HepG2 (cell line): ENCODE measurements around the gene UNKL. TPM values are rescaled to one million over a fixed set of nuclear protein-coding genes. Genes with fewer than 3 reads are reported as not detected.

Experiments
- KLF11 ChIP-seq: IDR thresholded peaks from 2 replicates; pipeline ENCODE4 v1.6.1; 2016; ENCODE audit warnings: missing compliant biosample characterization
- KMT2A ChIP-seq: sonication (generic); formaldehyde crosslinking; IDR thresholded peaks from 2 replicates; pipeline ENCODE4 v1.4.0; 2020; ENCODE audit warnings: missing genetic modification reagents
- NFE2L2 ChIP-seq: fragments of 150-350 bp; IDR thresholded peaks from 2 replicates; pipeline ENCODE4 v1.6.1; 2014; ENCODE audit warnings: low read length
- SETDB1 ChIP-seq: sonication (generic); formaldehyde crosslinking; IDR thresholded peaks from 2 replicates; pipeline ENCODE4 v1.5.1; 2020; ENCODE audit warnings: missing genetic modification reagents, mild to moderate bottlenecking, borderline replicate concordance
- ZFP36 ChIP-seq: fragments of 150-350 bp; IDR thresholded peaks from 2 replicates; pipeline ENCODE4 v1.6.1; 2018; ENCODE audit warnings: borderline replicate concordance, low read length, low read depth; ENCODE audit not compliant: partially characterized antibody
- ZNF335 ChIP-seq: sonication (generic); formaldehyde crosslinking; IDR thresholded peaks from 2 replicates; pipeline ENCODE4 v1.4.0; 2020; ENCODE audit warnings: missing genetic modification reagents
- ZNF563 ChIP-seq: sonication (generic); formaldehyde crosslinking; IDR thresholded peaks from 2 replicates; pipeline ENCODE4 v1.8.0; 2022; ENCODE audit warnings: mild to moderate bottlenecking, moderate library complexity, missing genetic modification reagents
- ZNF614 ChIP-seq: IDR thresholded peaks from 2 replicates; pipeline ENCODE4 v1.6.1; 2018; ENCODE audit warnings: missing biosample characterization, missing genetic modification reagents, inconsistent platforms, borderline replicate concordance
- ZNF841 ChIP-seq: sonication (generic); formaldehyde crosslinking; IDR thresholded peaks from 2 replicates; pipeline ENCODE4 v1.8.1; 2023; ENCODE audit warnings: missing genetic modification reagents, borderline replicate concordance
- ZNF883 ChIP-seq: sonication (generic); formaldehyde crosslinking; IDR thresholded peaks from 2 replicates; pipeline ENCODE4 v1.5.1; 2020; ENCODE audit warnings: mild to moderate bottlenecking, missing genetic modification reagents; ENCODE audit errors: not compliant biosample characterization
- polyA plus RNA-seq, 8 experiments: library from polyadenylated mRNA; depleted of rRNA in 3 of 8; stranded (reverse) in 7 of 8; unstranded in 1 of 8; fragments of >200 nt; fragmentation: Illumina TruSeq in 4 of 8; extraction: Trizol in 4 of 8; gene quantifications; 2 replicates each; pipeline versions ENCODE4 v1.2.1 to v1.2.3, GENCODE V29; 2011 to 2016; ENCODE audit warnings: low read depth in 4 of 8, missing spikeins in 1 of 8, mixed read lengths in 1 of 8; ENCODE audit not compliant: insufficient read depth in 1 of 8
- total RNA-seq, 5 experiments: library from RNA; depleted of rRNA; stranded (reverse); fragments of >200 nt; fragmentation: Illumina TruSeq; extraction: Trizol; gene quantifications; 2 replicates each; pipeline ENCODE4 v1.2.3, GENCODE V29; 2016; ENCODE audit warnings: low read depth in 1 of 5
- TF ChIP-seq, protein P1 (sequence below): sonication (generic); formaldehyde crosslinking; IDR thresholded peaks from 2 replicates; pipeline ENCODE4 v1.4.0; 2020; ENCODE audit warnings: missing genetic modification reagents
- TF ChIP-seq, protein P2 (sequence below): sonication (generic); formaldehyde crosslinking; IDR thresholded peaks from 2 replicates; pipeline ENCODE4 v1.5.0; 2020; ENCODE audit warnings: mild to moderate bottlenecking, missing genetic modification reagents
- TF ChIP-seq, protein P3 (sequence below): sonication (generic); formaldehyde crosslinking; IDR thresholded peaks from 2 replicates; pipeline ENCODE4 v1.5.0; 2020; ENCODE audit warnings: mild to moderate bottlenecking, missing genetic modification reagents, moderate library complexity
- TF ChIP-seq, protein P4 (sequence below): sonication (generic); formaldehyde crosslinking; IDR thresholded peaks from 2 replicates; pipeline ENCODE4 v1.8.1; 2023; ENCODE audit warnings: mild to moderate bottlenecking, missing genetic modification reagents
- TF ChIP-seq, protein P5 (sequence below): fragments of 450-650 bp; IDR thresholded peaks from 2 replicates; pipeline ENCODE4 v1.6.1; 2017; ENCODE audit warnings: mild to moderate bottlenecking

UNKL gene
- total and polyA plus RNA-seq, 2 of the 13 experiments (the other 11 are each of a cell fraction or from before 2014, with no cell fraction given), result 10.4 to 17.6 TPM

DNA sequence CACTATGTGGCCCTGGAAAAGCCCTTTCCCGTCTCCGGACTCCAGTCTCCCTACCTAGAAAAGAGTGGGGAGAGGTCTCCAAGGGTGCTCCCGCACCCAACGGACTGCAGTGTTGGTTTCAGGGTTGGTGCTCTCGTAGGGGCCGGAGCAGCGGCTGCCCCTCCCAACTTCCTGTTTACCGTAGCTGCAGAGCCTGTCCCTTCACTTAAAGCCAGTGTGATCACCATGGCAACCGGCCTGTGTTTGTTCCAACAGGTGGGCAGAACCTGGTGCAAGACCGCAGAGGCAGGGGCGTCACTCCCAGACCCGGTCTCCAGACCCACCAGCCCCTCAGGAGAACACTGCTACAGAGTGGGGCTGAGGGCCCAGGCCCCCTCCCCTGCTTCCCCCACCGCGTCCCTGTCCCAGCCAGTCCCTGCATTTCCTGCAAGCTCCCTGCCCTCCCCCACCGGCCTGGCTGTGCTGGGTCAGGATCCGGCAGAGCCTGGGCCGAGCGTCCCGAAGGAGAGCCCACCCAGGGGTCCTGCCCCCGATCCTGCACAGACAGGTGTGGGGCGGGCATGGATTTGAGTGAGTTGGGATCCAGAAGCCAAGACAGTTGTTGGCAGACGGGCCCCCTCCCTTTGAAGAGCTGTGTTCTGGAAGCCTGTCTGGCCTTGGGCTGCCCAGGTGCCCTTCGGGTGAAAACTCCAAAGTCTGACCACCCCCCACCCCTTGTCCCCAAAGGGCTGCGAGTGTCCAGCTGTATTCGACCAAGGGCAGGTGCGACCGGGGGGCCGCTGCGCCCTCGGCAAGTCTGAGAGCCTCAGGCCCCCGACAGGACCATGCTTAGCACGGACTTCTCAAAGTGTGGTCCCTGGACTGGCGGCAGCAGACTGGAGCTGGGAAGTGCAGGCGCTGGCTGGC lies 82.5 kb downstream of the UNKL start (continued):
- TF ChIP-seq, protein P1, sequence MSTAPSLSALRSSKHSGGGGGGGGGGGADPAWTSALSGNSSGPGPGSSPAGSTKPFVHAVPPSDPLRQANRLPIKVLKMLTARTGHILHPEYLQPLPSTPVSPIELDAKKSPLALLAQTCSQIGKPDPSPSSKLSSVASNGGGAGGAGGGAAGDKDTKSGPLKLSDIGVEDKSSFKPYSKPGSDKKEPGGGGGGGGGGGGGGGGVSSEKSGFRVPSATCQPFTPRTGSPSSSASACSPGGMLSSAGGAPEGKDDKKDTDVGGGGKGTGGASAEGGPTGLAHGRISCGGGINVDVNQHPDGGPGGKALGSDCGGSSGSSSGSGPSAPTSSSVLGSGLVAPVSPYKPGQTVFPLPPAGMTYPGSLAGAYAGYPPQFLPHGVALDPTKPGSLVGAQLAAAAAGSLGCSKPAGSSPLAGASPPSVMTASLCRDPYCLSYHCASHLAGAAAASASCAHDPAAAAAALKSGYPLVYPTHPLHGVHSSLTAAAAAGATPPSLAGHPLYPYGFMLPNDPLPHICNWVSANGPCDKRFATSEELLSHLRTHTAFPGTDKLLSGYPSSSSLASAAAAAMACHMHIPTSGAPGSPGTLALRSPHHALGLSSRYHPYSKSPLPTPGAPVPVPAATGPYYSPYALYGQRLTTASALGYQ (CRISPR knock-in tag), result no peak; the same call in 1 of the 2 replicates
- no peak for TF ChIP-seq SETDB1
- TF ChIP-seq NFE2L2, result no peak
- TF ChIP-seq, protein P2, sequence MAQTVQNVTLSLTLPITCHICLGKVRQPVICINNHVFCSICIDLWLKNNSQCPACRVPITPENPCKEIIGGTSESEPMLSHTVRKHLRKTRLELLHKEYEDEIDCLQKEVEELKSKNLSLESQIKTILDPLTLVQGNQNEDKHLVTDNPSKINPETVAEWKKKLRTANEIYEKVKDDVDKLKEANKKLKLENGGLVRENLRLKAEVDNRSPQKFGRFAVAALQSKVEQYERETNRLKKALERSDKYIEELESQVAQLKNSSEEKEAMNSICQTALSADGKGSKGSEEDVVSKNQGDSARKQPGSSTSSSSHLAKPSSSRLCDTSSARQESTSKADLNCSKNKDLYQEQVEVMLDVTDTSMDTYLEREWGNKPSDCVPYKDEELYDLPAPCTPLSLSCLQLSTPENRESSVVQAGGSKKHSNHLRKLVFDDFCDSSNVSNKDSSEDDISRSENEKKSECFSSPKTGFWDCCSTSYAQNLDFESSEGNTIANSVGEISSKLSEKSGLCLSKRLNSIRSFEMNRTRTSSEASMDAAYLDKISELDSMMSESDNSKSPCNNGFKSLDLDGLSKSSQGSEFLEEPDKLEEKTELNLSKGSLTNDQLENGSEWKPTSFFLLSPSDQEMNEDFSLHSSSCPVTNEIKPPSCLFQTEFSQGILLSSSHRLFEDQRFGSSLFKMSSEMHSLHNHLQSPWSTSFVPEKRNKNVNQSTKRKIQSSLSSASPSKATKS (CRISPR knock-in tag), result no peak
- 0 out of 2 replicates have a peak, but pooled peaks have one; percentile 6 for TF ChIP-seq ZNF563 (CRISPR knock-in tag)
- TF ChIP-seq ZFP36, result no peak
- TF ChIP-seq, protein P3, sequence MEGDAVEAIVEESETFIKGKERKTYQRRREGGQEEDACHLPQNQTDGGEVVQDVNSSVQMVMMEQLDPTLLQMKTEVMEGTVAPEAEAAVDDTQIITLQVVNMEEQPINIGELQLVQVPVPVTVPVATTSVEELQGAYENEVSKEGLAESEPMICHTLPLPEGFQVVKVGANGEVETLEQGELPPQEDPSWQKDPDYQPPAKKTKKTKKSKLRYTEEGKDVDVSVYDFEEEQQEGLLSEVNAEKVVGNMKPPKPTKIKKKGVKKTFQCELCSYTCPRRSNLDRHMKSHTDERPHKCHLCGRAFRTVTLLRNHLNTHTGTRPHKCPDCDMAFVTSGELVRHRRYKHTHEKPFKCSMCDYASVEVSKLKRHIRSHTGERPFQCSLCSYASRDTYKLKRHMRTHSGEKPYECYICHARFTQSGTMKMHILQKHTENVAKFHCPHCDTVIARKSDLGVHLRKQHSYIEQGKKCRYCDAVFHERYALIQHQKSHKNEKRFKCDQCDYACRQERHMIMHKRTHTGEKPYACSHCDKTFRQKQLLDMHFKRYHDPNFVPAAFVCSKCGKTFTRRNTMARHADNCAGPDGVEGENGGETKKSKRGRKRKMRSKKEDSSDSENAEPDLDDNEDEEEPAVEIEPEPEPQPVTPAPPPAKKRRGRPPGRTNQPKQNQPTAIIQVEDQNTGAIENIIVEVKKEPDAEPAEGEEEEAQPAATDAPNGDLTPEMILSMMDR (CRISPR knock-in tag), result no peak
- TF ChIP-seq KMT2A (CRISPR knock-in tag), result no peak
- 0 out of 2 replicates have a peak, but pooled peaks have one; percentile 43 for TF ChIP-seq ZNF335
- TF ChIP-seq ZNF614 (CRISPR knock-in tag), result no peak
- TF ChIP-seq, protein P4, sequence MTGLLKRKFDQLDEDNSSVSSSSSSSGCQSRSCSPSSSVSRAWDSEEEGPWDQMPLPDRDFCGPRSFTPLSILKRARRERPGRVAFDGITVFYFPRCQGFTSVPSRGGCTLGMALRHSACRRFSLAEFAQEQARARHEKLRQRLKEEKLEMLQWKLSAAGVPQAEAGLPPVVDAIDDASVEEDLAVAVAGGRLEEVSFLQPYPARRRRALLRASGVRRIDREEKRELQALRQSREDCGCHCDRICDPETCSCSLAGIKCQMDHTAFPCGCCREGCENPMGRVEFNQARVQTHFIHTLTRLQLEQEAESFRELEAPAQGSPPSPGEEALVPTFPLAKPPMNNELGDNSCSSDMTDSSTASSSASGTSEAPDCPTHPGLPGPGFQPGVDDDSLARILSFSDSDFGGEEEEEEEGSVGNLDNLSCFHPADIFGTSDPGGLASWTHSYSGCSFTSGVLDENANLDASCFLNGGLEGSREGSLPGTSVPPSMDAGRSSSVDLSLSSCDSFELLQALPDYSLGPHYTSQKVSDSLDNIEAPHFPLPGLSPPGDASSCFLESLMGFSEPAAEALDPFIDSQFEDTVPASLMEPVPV, result 0 out of 2 replicates have a peak, but pooled peaks have one; percentile 26
- no peak for TF ChIP-seq KLF11
- TF ChIP-seq ZNF883 (CRISPR knock-in tag), result no peak
- no peak for TF ChIP-seq ZNF841
- TF ChIP-seq, protein P5, sequence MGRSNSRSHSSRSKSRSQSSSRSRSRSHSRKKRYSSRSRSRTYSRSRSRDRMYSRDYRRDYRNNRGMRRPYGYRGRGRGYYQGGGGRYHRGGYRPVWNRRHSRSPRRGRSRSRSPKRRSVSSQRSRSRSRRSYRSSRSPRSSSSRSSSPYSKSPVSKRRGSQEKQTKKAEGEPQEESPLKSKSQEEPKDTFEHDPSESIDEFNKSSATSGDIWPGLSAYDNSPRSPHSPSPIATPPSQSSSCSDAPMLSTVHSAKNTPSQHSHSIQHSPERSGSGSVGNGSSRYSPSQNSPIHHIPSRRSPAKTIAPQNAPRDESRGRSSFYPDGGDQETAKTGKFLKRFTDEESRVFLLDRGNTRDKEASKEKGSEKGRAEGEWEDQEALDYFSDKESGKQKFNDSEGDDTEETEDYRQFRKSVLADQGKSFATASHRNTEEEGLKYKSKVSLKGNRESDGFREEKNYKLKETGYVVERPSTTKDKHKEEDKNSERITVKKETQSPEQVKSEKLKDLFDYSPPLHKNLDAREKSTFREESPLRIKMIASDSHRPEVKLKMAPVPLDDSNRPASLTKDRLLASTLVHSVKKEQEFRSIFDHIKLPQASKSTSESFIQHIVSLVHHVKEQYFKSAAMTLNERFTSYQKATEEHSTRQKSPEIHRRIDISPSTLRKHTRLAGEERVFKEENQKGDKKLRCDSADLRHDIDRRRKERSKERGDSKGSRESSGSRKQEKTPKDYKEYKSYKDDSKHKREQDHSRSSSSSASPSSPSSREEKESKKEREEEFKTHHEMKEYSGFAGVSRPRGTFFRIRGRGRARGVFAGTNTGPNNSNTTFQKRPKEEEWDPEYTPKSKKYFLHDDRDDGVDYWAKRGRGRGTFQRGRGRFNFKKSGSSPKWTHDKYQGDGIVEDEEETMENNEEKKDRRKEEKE, result no peak
